Hippocampal formation (tissue), 2 donors: ENCODE data around the gene GRAP2.
"Not testable (repeated sequence)": the region's sequence is repeated elsewhere in the genome, so short reads cannot be mapped to it uniquely, and the experiment has no call there.

ENCODE experiments used
- DNase-seq, 2 donors: peaks; one replicate each; lab custom pipeline; 2025; lab: John Stamatoyannopoulos, UW

Gene GRAP2

DNA sequence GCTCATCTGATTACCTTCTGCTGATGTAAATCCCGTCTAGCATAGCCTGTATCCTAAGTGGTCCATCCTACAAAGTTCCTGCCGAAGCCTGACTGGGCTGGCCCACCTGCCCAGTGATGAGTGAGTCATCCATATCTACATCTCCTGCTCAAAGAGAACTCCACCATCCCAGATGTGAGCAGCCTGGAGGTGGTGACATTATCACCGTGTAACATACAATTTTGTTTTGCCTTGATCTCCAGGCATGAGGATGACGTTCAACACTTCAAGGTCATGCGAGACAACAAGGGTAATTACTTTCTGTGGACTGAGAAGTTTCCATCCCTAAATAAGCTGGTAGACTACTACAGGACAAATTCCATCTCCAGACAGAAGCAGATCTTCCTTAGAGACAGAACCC is 64.9 kb downstream of the GRAP2 start:
- DNase-seq = no peak

DNA sequence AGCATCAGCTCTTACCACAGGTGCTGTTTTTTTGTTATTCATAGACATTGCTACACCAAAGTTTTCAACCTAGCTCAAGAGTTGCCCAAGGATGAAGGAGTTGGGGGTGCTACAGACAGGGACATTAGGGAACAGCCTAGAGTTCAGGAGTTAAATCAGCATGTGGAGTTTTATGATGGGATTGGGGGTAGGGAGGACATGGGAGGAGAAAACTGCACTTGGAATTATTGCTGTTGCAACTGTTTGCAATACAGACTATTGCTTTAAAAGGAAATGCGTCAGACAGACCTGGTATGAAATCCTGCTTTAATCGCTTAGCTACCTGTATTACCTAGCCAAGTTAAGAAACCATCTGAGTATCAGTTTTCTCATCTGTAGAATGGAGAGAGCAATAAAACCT is 65.6 kb downstream of the GRAP2 start:
- DNase-seq = no peak

DNA sequence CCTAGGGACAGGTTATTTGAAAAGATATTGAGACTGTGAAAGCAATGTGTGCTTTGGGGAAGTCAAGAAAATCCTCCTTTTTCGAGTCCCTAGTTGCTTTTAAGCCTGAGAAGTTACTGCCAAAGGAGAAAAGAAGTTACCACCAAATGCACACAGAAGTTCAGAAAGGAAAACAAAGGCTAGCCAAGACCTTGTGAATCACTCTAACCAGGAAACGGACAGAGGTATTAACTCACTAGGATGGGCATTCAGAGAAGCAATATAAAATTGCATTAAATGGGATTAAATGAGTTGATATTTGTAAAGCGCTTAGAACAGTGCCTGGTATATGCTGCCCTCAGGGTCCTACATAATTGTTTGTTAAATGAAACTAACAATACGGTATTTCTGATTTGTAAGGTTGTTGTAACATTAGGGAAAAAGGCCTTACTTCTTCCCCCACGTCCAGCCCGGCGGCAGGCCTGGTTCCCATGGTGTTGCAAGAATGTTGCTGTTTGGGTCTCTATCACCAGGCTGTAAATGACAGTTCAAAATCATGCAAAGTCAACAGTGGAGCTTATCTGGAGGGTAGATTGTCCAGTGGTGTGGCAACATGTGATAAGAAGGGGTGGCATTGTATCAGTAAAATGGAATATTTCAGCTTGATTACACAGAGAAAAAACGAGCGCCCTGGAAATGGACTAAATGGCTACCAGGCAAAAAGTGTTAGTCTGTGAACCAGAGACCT is 66.4 kb downstream of the GRAP2 start:
- DNase-seq = no peak

DNA sequence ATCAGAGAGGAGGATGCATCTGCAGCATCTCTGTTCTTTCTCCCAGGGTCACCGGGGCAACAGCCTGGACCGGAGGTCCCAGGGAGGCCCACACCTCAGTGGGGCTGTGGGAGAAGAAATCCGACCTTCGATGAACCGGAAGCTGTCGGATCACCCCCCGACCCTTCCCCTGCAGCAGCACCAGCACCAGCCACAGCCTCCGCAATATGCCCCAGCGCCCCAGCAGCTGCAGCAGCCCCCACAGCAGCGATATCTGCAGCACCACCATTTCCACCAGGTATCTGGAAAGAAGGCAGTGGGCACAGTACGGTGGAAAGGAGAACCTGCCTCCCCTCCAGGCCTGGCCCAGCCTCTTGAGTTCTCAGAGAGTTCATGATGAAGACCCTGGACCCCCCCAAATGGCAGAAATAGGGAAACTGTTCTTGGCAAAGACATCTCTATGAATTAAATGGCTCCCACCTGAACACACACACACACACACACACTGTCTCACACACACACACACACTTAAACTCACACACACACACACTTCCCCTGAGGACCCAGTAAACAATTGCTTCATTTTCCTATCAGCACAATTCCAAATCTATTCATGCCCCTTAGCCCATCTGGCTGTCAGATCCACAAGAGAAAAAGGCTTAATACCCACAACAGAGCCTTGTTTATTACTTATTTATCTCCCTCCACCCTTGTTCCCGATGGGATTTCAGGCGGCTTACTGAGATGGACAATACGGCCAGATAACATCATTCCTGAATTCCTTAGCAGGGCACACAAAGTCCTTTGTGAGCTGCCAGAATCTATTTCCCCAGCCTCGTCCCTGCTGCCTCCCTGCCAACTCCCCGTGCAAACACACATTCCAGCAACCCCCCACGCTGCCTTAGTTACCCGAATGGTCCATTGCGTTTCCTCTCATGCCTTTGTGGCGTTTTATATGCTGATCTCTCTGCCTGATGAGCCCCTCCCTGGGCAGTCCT is 67.4 kb downstream of the GRAP2 start:
- DNase-seq = no peak

DNA sequence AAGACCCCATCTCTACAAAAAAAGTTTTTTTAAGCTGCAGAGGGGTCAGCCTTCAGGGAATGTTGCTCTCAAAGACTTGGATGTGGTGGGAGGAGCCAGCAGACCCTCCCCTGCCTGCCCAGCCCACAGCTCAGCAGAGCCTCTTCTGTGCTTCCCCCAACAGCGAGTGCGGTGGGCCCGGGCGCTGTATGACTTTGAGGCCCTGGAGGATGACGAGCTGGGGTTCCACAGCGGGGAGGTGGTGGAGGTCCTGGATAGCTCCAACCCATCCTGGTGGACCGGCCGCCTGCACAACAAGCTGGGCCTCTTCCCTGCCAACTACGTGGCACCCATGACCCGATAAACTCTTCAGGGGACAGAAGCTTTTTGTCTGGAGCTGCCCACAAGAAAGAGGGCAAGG is 69.9 kb downstream of the GRAP2 start:
- no peak for DNase-seq

DNA sequence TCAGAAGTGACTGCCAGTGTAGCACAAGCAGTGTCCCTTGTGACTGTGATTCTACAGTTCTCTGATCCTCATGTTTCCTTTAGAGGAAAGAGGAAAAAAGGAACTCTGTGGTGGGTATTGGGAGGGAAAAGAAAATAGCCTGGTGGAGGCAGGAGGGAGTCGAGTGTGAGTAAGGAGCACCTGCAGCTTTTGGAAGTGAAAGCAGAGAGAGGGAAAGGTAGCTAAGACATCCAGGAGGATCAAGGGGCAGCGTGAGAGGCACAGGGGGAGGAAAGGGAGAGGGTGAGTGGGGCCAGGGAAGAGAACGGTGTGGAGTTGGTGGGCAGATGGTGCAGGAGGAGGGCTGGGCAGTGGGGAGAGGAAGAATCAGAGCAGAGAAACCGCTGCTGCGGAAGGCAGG is 71.8 kb downstream of the GRAP2 start:
- DNase-seq = no peak

DNA sequence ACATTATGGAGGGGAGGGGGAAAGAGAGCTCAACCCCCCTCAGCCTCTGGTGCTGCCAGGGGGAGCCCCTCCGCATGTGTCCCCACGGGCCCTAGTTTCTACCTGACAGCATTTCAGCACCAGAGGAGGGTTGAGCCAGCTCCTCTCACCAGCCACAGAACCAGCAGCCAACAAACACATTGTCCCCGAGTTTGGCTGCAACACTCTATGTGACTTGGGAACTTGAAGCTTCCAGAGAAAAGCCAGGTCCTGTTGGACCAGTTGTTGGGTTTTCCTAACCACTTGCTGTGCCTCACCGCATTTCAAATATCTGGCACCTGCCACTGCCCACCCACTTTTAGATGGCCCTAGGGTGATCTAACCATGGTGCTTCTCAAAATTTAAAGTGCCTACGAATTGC is 72.8 kb downstream of the GRAP2 start:
- DNase-seq = no peak

DNA sequence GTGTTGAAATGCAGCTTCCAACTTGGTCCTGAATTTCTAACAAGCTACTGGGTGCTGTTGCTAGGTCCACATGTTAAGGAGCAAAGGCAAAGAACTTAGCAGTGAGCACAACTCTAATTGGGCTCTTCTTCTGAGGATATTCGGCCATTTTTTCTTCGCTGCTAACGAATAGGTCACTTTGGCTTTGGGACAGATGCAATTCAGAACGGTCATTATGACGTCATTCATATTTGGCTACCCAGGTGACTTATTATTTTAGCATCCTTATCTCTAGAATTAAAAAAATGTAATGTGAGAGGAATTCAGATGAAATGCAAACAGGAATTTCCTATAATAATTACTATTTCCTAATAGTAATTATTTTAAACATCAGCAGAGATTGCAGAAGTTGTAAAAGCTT is 73.2 kb downstream of the GRAP2 start:
- DNase-seq = no peak

DNA sequence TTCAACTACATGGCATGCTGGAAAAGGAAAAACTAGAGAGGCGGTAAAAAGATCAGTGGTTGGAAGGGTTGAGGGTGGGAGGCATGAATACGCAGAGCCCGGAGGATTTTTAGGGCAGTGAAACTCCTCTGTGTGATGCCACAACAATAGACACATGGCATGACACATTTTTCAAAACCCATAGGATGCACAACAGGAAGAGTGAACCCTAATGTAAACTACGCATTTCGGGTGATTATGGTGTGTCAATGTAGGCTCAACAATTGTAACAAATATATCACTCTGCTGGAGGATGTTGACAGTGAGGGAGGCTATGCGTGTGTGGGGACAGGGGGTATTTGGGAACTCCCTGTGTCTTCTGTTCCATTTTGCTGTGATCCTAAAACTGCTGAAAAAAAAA is 78.2 kb downstream of the GRAP2 start:
- DNase-seq = no peak

DNA sequence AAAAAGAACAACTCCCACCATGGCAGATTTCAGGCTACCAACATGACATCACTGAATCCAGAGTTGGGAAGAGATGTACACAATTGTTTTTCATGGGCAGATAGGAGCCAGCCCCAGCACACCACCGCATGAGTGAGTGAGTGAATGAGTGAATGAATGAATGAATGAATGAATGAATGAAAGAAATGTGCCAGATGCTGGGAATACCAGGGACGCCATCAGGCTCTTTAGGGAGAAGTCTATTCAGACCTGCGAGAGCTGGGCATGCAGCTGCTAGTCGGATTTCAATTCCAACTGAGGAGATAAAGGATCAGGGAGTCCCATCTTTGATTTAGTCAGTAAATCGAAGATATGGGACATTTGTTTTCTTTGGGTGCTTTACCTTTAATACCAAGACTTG is 78.6 kb downstream of the GRAP2 start:
- no peak for DNase-seq

DNA sequence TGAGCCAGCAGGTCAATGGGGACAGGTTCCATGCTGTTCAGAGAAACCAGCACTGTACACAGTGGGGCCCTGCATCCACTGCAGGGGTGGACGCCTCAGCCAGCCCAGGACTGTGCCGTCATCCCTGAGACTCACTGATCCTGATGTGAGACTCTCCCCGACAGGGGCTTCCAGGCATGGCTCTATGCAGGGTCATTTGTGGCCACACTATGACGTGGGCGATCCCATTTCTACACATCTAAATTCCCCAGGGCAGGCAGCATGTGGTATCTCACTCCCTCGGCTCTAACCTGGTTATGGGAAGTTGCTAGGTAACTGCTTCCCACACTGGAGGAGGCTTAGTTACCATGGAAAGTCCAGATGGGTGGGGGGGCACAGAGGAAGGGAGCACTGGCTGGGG is 79.7 kb downstream of the GRAP2 start:
- no peak for DNase-seq

DNA sequence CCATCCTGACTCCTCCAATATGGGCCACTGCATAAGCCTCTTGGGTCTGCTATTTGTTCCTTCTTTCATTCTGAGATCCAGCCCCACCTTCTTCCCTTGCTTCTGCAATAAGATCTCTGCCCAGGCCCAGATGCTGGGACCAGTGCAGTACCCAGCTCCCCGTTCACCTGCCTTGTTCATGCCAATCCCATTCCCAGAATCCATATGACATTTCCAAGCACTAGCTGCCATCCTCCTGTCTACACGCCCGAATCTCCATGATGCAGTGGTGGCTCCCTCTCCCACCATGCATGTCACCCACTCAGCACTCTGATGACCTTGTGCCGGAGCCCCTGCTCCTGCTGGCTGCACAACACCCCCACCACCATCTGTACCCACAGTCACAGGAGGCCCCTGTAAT is 82.5 kb downstream of the GRAP2 start:
- no peak for DNase-seq

DNA sequence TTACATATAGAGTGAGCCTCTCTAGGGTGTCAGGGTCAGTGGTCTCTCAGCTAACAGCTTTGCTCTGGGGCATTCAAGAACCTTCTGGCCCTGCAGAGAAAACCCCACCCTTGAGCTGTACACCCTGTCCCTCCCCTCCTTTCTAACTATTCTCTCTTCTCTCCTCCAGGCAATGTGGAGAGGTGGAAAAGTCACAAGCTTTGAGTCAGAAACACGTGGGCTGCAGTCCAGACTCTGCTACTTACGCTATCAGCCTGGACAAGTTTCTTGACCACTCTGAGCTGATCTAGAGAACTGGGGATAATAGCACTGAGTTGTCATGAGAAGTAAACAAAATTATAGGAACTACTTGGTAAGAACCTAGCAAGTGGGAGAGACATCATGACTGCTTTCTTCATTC is 83.1 kb downstream of the GRAP2 start:
- DNase-seq = no peak

DNA sequence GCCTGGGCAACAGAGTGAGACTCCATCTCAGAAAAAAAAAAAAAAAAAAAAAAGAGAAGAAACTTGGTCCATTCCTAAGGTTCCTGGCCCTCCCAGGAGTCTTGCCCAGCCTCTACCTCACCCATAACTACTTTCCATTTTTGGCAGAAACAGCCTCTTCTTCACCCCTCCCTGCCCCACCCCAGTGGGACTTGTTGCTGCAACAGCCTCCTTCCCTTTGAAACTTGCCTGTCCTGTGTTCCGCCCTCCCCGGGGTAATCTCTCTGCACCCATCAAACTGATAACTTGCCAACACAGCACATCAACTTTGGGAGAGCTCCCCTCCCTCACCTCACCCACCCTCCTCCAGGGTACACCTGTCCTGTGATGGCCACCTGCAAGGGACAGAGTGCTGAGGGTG is 83.9 kb downstream of the GRAP2 start:
- DNase-seq = no peak

DNA sequence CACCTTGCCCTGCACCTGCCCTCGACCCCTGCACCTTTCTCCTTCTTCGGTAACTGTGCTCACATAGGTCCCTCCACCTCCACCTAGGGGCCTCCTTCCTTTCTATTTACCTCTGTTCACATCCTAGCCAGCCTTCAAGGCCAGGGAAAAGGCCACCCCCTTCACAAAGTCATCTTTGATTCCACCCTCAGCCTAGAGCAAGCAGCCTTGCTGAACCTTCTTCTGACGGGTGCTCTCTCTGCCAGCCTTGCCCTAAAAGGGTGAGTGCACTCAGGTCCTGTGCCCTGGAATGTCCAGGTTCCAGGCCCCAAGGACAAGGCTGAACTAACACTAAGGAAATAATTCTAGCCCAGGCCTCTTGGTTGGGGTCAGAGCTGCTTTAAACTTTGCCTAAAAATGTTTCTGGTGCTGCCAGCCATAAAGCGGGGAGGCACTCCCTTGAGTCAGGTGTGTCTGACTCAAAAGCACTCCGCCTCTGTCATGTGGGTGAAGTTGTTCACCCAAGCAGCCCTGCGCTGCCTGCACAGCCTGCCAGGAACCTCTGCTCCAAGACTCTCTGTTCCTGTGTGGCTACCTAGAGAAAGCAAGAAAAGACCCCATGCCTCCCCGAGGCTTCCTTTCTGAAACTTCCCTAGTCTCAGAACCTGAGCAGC is 84.6 kb downstream of the GRAP2 start:
- DNase-seq = no peak

DNA sequence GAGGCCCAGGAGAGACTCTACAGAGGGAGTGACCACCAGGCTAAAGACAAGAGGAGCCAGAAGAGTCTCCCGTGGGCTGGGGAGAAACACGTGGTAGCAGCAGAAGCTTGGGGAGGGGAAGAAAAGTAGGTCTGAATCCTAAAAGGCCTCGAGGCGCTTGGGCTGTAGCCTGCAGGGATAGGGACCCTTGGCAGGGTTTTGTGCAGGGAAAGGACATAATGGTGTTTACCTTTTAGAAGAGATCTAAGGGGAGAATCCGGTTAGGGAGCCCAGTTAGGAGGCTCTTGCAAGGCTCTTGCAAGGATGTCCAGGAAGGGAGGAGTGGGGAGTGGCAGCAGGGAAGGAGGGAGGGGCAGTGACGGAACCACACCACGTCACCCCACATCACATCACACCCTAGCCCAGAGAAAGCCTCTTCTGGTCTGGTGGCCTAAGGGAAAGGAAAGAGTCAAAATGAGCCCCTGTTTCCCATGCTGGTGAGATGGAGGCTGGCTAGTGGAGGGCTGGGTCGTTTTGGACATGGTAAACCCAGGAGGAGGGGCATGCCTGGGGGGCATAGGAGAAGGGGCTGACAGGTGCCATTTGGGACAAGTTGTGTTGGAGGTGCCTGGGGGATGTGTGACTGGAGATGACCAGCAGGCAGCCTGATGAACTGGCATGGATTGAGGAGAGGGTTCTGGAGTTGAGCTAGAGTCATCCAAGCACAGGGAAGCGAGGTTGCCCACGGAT is 87.7 kb downstream of the GRAP2 start:
- no peak for DNase-seq

DNA sequence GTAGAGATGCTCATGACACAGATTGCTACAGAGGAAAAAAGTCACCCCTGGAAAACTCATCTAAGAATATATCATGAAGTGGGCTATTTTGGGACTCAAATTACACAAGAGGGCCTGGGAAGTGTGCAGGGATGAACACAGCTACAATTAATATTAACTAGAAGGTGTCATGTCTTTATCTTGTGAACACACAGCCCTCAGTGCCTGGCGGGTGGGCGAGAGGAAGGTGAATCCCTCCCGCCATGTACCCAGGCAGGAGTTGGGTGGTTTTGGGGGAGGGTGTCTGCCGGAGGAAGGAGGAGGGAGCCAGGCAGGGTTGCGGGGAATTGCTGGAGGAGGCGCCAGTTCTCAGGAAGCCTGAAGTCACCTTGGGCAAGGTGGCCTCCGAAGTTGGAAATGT is 88.7 kb downstream of the GRAP2 start:
- no peak for DNase-seq

DNA sequence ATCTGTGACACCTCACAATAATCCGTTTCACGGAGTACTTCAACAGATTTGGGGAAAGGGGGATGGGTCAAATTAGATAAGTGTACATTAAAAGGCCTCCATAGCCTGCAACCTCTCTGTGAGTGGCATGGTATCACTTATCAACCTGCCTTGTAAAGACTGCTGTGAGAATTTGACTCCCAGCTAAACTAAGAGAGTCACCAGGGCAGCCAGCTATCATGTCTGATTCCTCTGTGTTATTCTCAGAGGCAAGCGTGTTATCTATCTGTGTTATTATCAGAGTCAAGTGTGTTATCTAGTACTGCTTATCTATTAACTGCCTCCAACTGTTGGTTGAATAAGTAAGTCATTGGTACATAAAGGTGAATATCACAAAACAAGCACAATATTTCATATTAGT is 89.8 kb downstream of the GRAP2 start:
- no peak for DNase-seq

DNA sequence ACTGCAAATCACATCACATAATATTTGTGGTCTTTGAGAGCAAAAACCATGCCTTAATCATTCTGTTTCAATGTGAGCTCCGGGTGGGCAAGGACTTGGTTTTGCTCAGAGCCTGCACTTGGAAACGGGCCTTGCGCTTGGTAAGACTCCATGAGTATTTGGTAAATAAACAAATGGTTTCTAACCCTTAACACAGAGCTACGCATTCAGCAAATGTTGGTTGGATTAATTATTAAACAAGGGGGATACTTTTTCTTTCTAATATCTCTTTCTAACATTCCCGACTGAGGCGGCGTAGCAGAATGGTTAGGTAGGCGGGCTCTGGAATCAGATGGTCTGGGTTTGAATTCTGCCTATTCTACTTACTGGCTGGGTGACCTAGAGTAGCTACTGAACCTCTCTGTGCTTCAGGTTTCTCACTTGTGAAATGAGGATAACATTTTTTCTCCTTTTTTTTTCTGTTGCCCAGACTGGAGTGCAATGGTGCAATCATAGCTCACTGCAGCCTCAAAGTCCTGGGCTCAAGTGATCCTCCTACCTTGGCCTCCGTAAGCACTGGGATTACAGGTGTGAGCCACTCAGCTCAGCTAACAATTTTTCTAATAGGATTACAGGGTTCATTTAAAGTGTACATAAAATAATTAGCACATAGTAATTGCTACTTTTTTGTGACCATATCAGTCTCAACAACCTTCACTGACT is 90.4 kb downstream of the GRAP2 start:
- no peak for DNase-seq

DNA sequence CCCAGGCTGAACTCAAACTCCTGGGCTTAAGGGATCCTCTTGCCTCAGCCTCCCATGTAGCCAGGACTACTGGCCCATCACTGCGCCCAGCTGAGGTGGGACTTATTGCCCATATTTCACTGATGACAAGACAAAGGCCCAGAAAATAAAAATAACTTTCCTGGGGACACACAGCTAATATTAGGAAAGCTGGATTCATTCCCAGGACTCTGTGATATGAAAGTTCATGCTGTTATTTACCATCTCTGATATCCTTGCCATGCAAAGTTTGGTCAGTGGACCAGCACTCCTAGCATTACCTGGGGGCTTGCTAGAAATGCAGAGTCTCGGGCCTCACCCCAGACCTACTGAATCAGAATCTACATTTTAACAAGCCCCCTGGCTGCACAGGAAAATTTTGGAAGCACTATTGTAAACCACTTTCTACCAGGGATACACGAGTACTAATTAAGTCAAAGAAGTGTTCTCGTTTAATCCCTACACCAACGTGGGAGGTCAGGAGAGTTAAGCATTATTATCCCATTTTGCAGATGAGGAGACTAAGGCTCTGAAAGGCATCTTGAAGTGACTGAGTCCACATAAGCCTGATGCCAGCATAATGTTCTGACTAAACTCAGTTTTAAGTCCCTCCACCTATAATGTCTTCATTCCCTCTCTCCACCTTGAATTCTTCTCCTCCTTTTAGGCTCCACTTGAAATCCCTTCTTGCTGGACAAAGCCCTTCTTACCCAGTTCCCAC is 91.4 kb downstream of the GRAP2 start:
- no peak for DNase-seq

DNA sequence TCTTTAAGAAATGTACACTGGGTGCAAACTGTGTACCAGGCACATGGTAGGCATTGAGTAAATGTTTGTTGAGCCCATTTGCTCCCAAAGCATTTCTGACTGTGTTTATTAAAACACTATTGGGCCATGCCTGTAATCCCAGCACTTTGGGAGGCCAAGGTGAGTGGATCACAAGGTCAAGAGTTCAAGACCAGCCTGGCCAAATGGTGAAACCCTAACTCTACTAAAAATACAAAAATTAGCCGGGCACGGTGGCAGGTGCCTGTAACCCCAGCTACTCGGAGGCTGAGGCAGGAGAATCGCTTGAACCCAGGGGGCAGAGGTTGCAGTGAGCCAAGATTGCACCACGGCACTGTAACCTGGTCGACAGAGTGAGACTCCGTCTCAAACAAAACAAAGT is 92.0 kb downstream of the GRAP2 start:
- DNase-seq = not testable (repeated sequence)
